ENCODE results near the gene SHLD1.

The SHLD1 gene

GRCh38 chr20:5844063-5844681, 94.0 kb downstream of the SHLD1 start:
- no peaks in the 10 kb centered on the region for H3K9me3 Mint-ChIP-seq
- no peak overlapping the region for H3K27ac Mint-ChIP-seq
- H3K4me3 Mint-ChIP-seq, result no peak overlapping the region
- intact Hi-C loops (cut with micrococcal nuclease), result no loop called here
- no peaks in the 10 kb centered on the region for H3K36me3 Mint-ChIP-seq (ENCODE audit: low read depth)
- no peaks in the 10 kb centered on the region for H3K4me1 Mint-ChIP-seq (ENCODE audit: low read depth)
- H3K27me3 Mint-ChIP-seq, result no peaks in the 10 kb centered on the region

GRCh38 chr20:5845681-5846615, 95.7 kb downstream of the SHLD1 start:
- no peaks in the 10 kb centered on the region for H3K4me1 Mint-ChIP-seq (ENCODE audit: low read depth)
- H3K4me3 Mint-ChIP-seq, result no peak overlapping the region
- intact Hi-C loops (cut with micrococcal nuclease), result no loop called here
- no peaks in the 10 kb centered on the region for H3K36me3 Mint-ChIP-seq (ENCODE audit: low read depth)
- no peak overlapping the region for H3K27ac Mint-ChIP-seq
- no peaks in the 10 kb centered on the region for H3K9me3 Mint-ChIP-seq
- no peaks in the 10 kb centered on the region for H3K27me3 Mint-ChIP-seq

- intact Hi-C loops (cut with micrococcal nuclease), result no loop called here
- no peaks in the 10 kb centered on the region for H3K9me3 Mint-ChIP-seq
- no peaks in the 10 kb centered on the region for H3K27me3 Mint-ChIP-seq
- no peaks in the 10 kb centered on the region for H3K4me1 Mint-ChIP-seq (ENCODE audit: low read depth)
- H3K27ac Mint-ChIP-seq, result no peak overlapping the region
- no peak overlapping the region for H3K4me3 Mint-ChIP-seq
- H3K36me3 Mint-ChIP-seq (ENCODE audit: low read depth), result no peaks in the 10 kb centered on the region
Observed at GRCh38 chr20:5848711-5849505, 98.7 kb downstream of the SHLD1 start.

- intact Hi-C loops (cut with micrococcal nuclease), result no loop called here
- no peak overlapping the region for H3K27ac Mint-ChIP-seq
- peaks cover 7% of the 10 kb centered on the region for H3K4me1 Mint-ChIP-seq (ENCODE audit: low read depth)
- no peaks in the 10 kb centered on the region for H3K9me3 Mint-ChIP-seq
- no peaks in the 10 kb centered on the region for H3K27me3 Mint-ChIP-seq
- no peaks in the 10 kb centered on the region for H3K36me3 Mint-ChIP-seq (ENCODE audit: low read depth)
- H3K4me3 Mint-ChIP-seq, result no peak overlapping the region
Observed at GRCh38 chr20:5855939-5856338, 105.7 kb downstream of the SHLD1 start.

GRCh38 chr20:5859608-5860007, 109.4 kb downstream of the SHLD1 start:
- Mint-ChIP-seq H3K4me3 (no peak overlapping the region), H3K36me3 (ENCODE audit: low read depth) (no peaks in the 10 kb centered on the region), H3K9me3 (no peaks in the 10 kb centered on the region), H3K27ac (no peak overlapping the region), H3K27me3 (no peaks in the 10 kb centered on the region), H3K4me1 (ENCODE audit: low read depth) (peaks cover 27% of the 10 kb centered on the region)
- intact Hi-C loops (cut with micrococcal nuclease), result no loop called here

- Mint-ChIP-seq H3K9me3 (no peaks in the 10 kb centered on the region), H3K27me3 (no peaks in the 10 kb centered on the region), H3K36me3 (ENCODE audit: low read depth) (no peaks in the 10 kb centered on the region), H3K4me3 (no peak overlapping the region), H3K27ac (no peak overlapping the region), H3K4me1 (ENCODE audit: low read depth) (peaks cover 23% of the 10 kb centered on the region)
- intact Hi-C loops (cut with micrococcal nuclease), result no loop called here
Observed at GRCh38 chr20:5862703-5863039, 112.5 kb downstream of the SHLD1 start.

GRCh38 chr20:5863040-5863833, 113.0 kb downstream of the SHLD1 start:
- Mint-ChIP-seq H3K4me1 (ENCODE audit: low read depth) (peaks cover 23% of the 10 kb centered on the region), H3K27me3 (no peaks in the 10 kb centered on the region), H3K36me3 (ENCODE audit: low read depth) (no peaks in the 10 kb centered on the region), H3K27ac (no peak overlapping the region), H3K9me3 (no peaks in the 10 kb centered on the region), H3K4me3 (no peak overlapping the region)
- intact Hi-C loops (cut with micrococcal nuclease), result no loop called here

GRCh38 chr20:5864428-5864827, 114.2 kb downstream of the SHLD1 start:
- H3K27ac Mint-ChIP-seq, result no peak overlapping the region
- intact Hi-C loops (cut with micrococcal nuclease), result no loop called here
- H3K27me3 Mint-ChIP-seq, result no peaks in the 10 kb centered on the region

GRCh38 chr20:5864873-5865587, 114.8 kb downstream of the SHLD1 start:
- Mint-ChIP-seq H3K36me3 (ENCODE audit: low read depth) (no peaks in the 10 kb centered on the region), H3K4me1 (ENCODE audit: low read depth) (peaks cover 23% of the 10 kb centered on the region), H3K9me3 (no peaks in the 10 kb centered on the region), H3K27me3 (no peaks in the 10 kb centered on the region), H3K4me3 (no peak overlapping the region), H3K27ac (no peak overlapping the region)
- intact Hi-C loops (cut with micrococcal nuclease), result no loop called here

More at GRCh38 chr20:5864428-5864827, 114.2 kb downstream of the SHLD1 start:
- no peaks in the 10 kb centered on the region for H3K36me3 Mint-ChIP-seq (ENCODE audit: low read depth)
- H3K4me3 Mint-ChIP-seq, result no peak overlapping the region
- H3K4me1 Mint-ChIP-seq (ENCODE audit: low read depth), result peaks cover 23% of the 10 kb centered on the region
- H3K9me3 Mint-ChIP-seq, result no peaks in the 10 kb centered on the region

GRCh38 chr20:5865604-5866003, 115.4 kb downstream of the SHLD1 start:
- no peak overlapping the region for H3K27ac Mint-ChIP-seq
- H3K36me3 Mint-ChIP-seq (ENCODE audit: low read depth), result no peaks in the 10 kb centered on the region
- H3K9me3 Mint-ChIP-seq, result no peaks in the 10 kb centered on the region
- H3K27me3 Mint-ChIP-seq, result no peaks in the 10 kb centered on the region
- intact Hi-C loops (cut with micrococcal nuclease), result no loop called here
- H3K4me1 Mint-ChIP-seq (ENCODE audit: low read depth), result peaks cover 23% of the 10 kb centered on the region
- H3K4me3 Mint-ChIP-seq, result no peak overlapping the region

GRCh38 chr20:5870568-5870981, 120.4 kb downstream of the SHLD1 start:
- intact Hi-C loops (cut with micrococcal nuclease), result no loop called here
- Mint-ChIP-seq H3K9me3 (no peaks in the 10 kb centered on the region), H3K36me3 (ENCODE audit: low read depth) (no peaks in the 10 kb centered on the region), H3K4me3 (no peak overlapping the region), H3K4me1 (ENCODE audit: low read depth) (peaks cover 23% of the 10 kb centered on the region), H3K27ac (no peak overlapping the region), H3K27me3 (no peaks in the 10 kb centered on the region)

GRCh38 chr20:5871459-5872410, 121.5 kb downstream of the SHLD1 start:
- intact Hi-C loops (cut with micrococcal nuclease), result no loop called here
- H3K27me3 Mint-ChIP-seq, result peaks cover 4% of the 10 kb centered on the region
- no peaks in the 10 kb centered on the region for H3K36me3 Mint-ChIP-seq (ENCODE audit: low read depth)
- no peak overlapping the region for H3K27ac Mint-ChIP-seq
- no peak overlapping the region for H3K4me3 Mint-ChIP-seq
- peaks cover 23% of the 10 kb centered on the region for H3K4me1 Mint-ChIP-seq (ENCODE audit: low read depth)
- peaks cover 7% of the 10 kb centered on the region for H3K9me3 Mint-ChIP-seq
